Smooth muscle cell (in vitro differentiated cells): Measurements from ENCODE around the gene URI1. TPM values are rescaled to one million over a fixed set of nuclear protein-coding genes. Genes with fewer than 3 reads are reported as not detected.

Source experiments
- DNase-seq: peaks from one replicate; lab custom pipeline; 2025; ENCODE audit not compliant: unreplicated experiment; lab: John Stamatoyannopoulos, UW
- H2AFZ ChIP-seq: fragments of 200-600 bp; sonication (generic); 2 replicates; pipeline ENCODE4 v1.6.0; 2016; ENCODE audit warnings: antibody characterized with exemption, low read depth, mild to moderate bottlenecking
- H3F3A ChIP-seq: fragments of 200-600 bp; sonication (generic); 2 replicates; pipeline ENCODE4 v1.6.0; 2017; ENCODE audit warnings: antibody characterized with exemption, low read depth
- H3K27ac ChIP-seq: fragments of 200-600 bp; sonication (generic); 2 replicates; pipeline ENCODE4 v1.5.1; 2016; ENCODE audit warnings: low read depth, mild to moderate bottlenecking
- H3K27me3 ChIP-seq: fragments of 200-600 bp; sonication (generic); 2 replicates; pipeline ENCODE4 v1.6.1; 2016; ENCODE audit warnings: low read depth, mild to moderate bottlenecking
- H3K36me3 ChIP-seq: fragments of 200-600 bp; sonication (generic); 2 replicates; pipeline ENCODE4 v1.5.1; 2016; ENCODE audit warnings: low read depth
- H3K4me1 ChIP-seq: fragments of 200-600 bp; sonication (generic); 2 replicates; pipeline ENCODE4 v1.5.1; 2016; ENCODE audit warnings: low read depth
- H3K4me2 ChIP-seq: fragments of 200-600 bp; sonication (generic); 2 replicates; pipeline ENCODE4 v1.6.0; 2016; ENCODE audit warnings: mild to moderate bottlenecking
- H3K4me3 ChIP-seq: fragments of 200-600 bp; sonication (generic); 2 replicates; pipeline ENCODE4 v1.5.1; 2016; ENCODE audit warnings: mild to moderate bottlenecking
- H3K79me2 ChIP-seq: fragments of 200-600 bp; sonication (generic); 2 replicates; pipeline ENCODE4 v1.6.0; 2016; ENCODE audit warnings: low read depth, mild to moderate bottlenecking
- H3K9ac ChIP-seq: fragments of 200-600 bp; sonication (generic); 2 replicates; pipeline ENCODE4 v1.6.0; 2016; ENCODE audit warnings: low read depth
- H3K9me3 ChIP-seq: fragments of 200-600 bp; sonication (generic); replicated peaks from 2 replicates; pipeline ENCODE4 v1.5.1; 2016; ENCODE audit warnings: low read depth
- H4K20me1 ChIP-seq: fragments of 200-600 bp; sonication (generic); 2 replicates; pipeline ENCODE4 v1.6.0; 2016; ENCODE audit warnings: low read depth
- WGBS: methylation state at CpG from one replicate; pipeline ENCODE4 v1.1.7; 2016; ENCODE audit warnings: low lambda C conversion rate; 5-methylcytosine and 5-hydroxymethylcytosine counted together
- polyA plus RNA-seq: library from polyadenylated mRNA; unstranded; fragments of >200 nt; fragmentation: Nextera tagmentation; extraction: Ambion mirVana; gene quantifications from 2 replicates; pipeline ENCODE4 v1.2.1, GENCODE V29; 2016
- total RNA-seq: library from RNA; depleted of rRNA; stranded (reverse); fragments of >200 nt; gene quantifications from 2 replicates; pipeline ENCODE4 v1.2.3, GENCODE V29; 2014
- TF ChIP-seq, protein P1 (sequence below): fragments of 200-600 bp; sonication (generic); IDR thresholded peaks from 2 replicates; pipeline ENCODE4 v1.5.1; 2017; ENCODE audit warnings: borderline replicate concordance, mild to moderate bottlenecking, antibody characterized with exemption; ENCODE audit not compliant: insufficient read depth, poor library complexity, severe bottlenecking

Gene URI1
- total and polyA plus RNA-seq, 2 experiments from 2014 or later = 39.3 to 47.6 TPM

GRCh38 chr19:29934257-29934656 lies 7.8 kb upstream of the URI1 start:
- DNase-seq = no peak
- peaks cover 8% of the 10 kb centered on the region for H3K27me3 ChIP-seq
- no peaks in the 10 kb centered on the region for H3K9me3 ChIP-seq
- TF ChIP-seq, protein P1, sequence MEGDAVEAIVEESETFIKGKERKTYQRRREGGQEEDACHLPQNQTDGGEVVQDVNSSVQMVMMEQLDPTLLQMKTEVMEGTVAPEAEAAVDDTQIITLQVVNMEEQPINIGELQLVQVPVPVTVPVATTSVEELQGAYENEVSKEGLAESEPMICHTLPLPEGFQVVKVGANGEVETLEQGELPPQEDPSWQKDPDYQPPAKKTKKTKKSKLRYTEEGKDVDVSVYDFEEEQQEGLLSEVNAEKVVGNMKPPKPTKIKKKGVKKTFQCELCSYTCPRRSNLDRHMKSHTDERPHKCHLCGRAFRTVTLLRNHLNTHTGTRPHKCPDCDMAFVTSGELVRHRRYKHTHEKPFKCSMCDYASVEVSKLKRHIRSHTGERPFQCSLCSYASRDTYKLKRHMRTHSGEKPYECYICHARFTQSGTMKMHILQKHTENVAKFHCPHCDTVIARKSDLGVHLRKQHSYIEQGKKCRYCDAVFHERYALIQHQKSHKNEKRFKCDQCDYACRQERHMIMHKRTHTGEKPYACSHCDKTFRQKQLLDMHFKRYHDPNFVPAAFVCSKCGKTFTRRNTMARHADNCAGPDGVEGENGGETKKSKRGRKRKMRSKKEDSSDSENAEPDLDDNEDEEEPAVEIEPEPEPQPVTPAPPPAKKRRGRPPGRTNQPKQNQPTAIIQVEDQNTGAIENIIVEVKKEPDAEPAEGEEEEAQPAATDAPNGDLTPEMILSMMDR = no peak
- H2AFZ ChIP-seq = no peak overlapping the region
- H3K4me2 ChIP-seq = no peak overlapping the region
- no peaks in the 10 kb centered on the region for H3F3A ChIP-seq
- H3K27ac ChIP-seq = no peak overlapping the region
- WGBS = 85% methylated on average over 3 of the region's 3 CpGs
- no peaks in the 10 kb centered on the region for H4K20me1 ChIP-seq
- H3K4me1 ChIP-seq = no peaks in the 10 kb centered on the region
- no peaks in the 10 kb centered on the region for H3K79me2 ChIP-seq
- H3K36me3 ChIP-seq = no peaks in the 10 kb centered on the region
- H3K4me3 ChIP-seq = no peak overlapping the region
- H3K9ac ChIP-seq = no peak overlapping the region

GRCh38 chr19:29934781-29935180 lies 7.3 kb upstream of the URI1 start:
- WGBS = 92% methylated on average over 1 of the region's 1 CpG
- H3K27me3 ChIP-seq = peaks cover 8% of the 10 kb centered on the region
- H4K20me1 ChIP-seq = no peaks in the 10 kb centered on the region
- no peak overlapping the region for H3K27ac ChIP-seq
- H3K9me3 ChIP-seq = no peaks in the 10 kb centered on the region
- DNase-seq = no peak
- H3K4me3 ChIP-seq = no peak overlapping the region
- no peak overlapping the region for H3K9ac ChIP-seq
- H3K79me2 ChIP-seq = no peaks in the 10 kb centered on the region
- H2AFZ ChIP-seq = no peak overlapping the region
- TF ChIP-seq, protein P1 = no peak
- H3K4me2 ChIP-seq = no peak overlapping the region
- H3K36me3 ChIP-seq = no peaks in the 10 kb centered on the region
- no peaks in the 10 kb centered on the region for H3F3A ChIP-seq
- H3K4me1 ChIP-seq = no peaks in the 10 kb centered on the region

GRCh38 chr19:29936409-29936808 lies 5.6 kb upstream of the URI1 start:
- Histone ChIP-seq H3K79me2 (no peaks in the 10 kb centered on the region), H3K27ac (no peak overlapping the region), H3K36me3 (no peaks in the 10 kb centered on the region), H3F3A (no peaks in the 10 kb centered on the region), H3K27me3 (peaks cover 2% of the 10 kb centered on the region), H3K4me2 (no peak overlapping the region), H3K9me3 (no peaks in the 10 kb centered on the region), H2AFZ (no peak overlapping the region), H3K4me1 (peaks cover under 1% of the 10 kb centered on the region), H3K4me3 (no peak overlapping the region), H3K9ac (no peak overlapping the region), H4K20me1 (no peaks in the 10 kb centered on the region)
- TF ChIP-seq, protein P1 = no peak
- WGBS = 92% methylated on average over 3 of the region's 3 CpGs
- no peak for DNase-seq

GRCh38 chr19:29939628-29940027 lies 2.4 kb upstream of the URI1 start:
- Histone ChIP-seq H3K79me2 (peaks cover 23% of the 10 kb centered on the region), H3K4me1 (peaks cover 20% of the 10 kb centered on the region), H3K9ac (no peak overlapping the region), H4K20me1 (peaks cover 16% of the 10 kb centered on the region), H3K4me2 (no peak overlapping the region), H3K27ac (no peak overlapping the region), H3K27me3 (no peaks in the 10 kb centered on the region), H3K9me3 (no peaks in the 10 kb centered on the region), H2AFZ (no peak overlapping the region), H3K4me3 (no peak overlapping the region), H3F3A (no peaks in the 10 kb centered on the region), H3K36me3 (no peaks in the 10 kb centered on the region)
- DNase-seq = no peak
- 100% methylated on average over 1 of the region's 1 CpG for WGBS
- TF ChIP-seq, protein P1 = no peak
